ENCODE measurements around the gene SMR3B.

Gene SMR3B

GRCh38 chr4:70371987-70372386, 10.9 kb upstream of the SMR3B start:
- Histone ChIP-seq H3K4me3 (ENCODE audit: low read depth, low read length) (no peak overlapping the region), H3K27me3 (ENCODE audit: control insufficient read depth, insufficient read depth, low read length) (no peaks in the 10 kb centered on the region), H3K27ac (no peak overlapping the region), H3K4me2 (ENCODE audit: low read length) (no peak overlapping the region), H3K36me3 (ENCODE audit: control insufficient read depth, insufficient read depth, low read length) (no peaks in the 10 kb centered on the region), H2AFZ (no peak overlapping the region), H3K4me1 (no peaks in the 10 kb centered on the region), H3K79me2 (no peaks in the 10 kb centered on the region), H3K9ac (no peak overlapping the region), H3K9me3 (ENCODE audit: control insufficient read depth, low read length) (no peaks in the 10 kb centered on the region)
- TF ChIP-seq, protein P1, sequence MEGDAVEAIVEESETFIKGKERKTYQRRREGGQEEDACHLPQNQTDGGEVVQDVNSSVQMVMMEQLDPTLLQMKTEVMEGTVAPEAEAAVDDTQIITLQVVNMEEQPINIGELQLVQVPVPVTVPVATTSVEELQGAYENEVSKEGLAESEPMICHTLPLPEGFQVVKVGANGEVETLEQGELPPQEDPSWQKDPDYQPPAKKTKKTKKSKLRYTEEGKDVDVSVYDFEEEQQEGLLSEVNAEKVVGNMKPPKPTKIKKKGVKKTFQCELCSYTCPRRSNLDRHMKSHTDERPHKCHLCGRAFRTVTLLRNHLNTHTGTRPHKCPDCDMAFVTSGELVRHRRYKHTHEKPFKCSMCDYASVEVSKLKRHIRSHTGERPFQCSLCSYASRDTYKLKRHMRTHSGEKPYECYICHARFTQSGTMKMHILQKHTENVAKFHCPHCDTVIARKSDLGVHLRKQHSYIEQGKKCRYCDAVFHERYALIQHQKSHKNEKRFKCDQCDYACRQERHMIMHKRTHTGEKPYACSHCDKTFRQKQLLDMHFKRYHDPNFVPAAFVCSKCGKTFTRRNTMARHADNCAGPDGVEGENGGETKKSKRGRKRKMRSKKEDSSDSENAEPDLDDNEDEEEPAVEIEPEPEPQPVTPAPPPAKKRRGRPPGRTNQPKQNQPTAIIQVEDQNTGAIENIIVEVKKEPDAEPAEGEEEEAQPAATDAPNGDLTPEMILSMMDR (IDR thresholded peaks at IDR 0.05) = no peak

GRCh38 chr4:70372760-70373159, 10.2 kb upstream of the SMR3B start:
- TF ChIP-seq, protein P1 (IDR thresholded peaks at IDR 0.05) = no peak
- Histone ChIP-seq H3K27me3 (ENCODE audit: control insufficient read depth, insufficient read depth, low read length) (no peaks in the 10 kb centered on the region), H3K9me3 (ENCODE audit: control insufficient read depth, low read length) (no peaks in the 10 kb centered on the region), H2AFZ (no peak overlapping the region), H3K79me2 (no peaks in the 10 kb centered on the region), H3K4me3 (ENCODE audit: low read depth, low read length) (no peak overlapping the region), H3K4me1 (no peaks in the 10 kb centered on the region), H3K9ac (no peak overlapping the region), H3K27ac (no peak overlapping the region), H3K36me3 (ENCODE audit: control insufficient read depth, insufficient read depth, low read length) (no peaks in the 10 kb centered on the region), H3K4me2 (ENCODE audit: low read length) (no peak overlapping the region)

- H3K4me3 ChIP-seq (ENCODE audit: low read depth, low read length) = no peak overlapping the region
- no peaks in the 10 kb centered on the region for H3K36me3 ChIP-seq (ENCODE audit: control insufficient read depth, insufficient read depth, low read length)
- TF ChIP-seq, protein P1 (IDR thresholded peaks at IDR 0.05) = no peak
- no peaks in the 10 kb centered on the region for H3K27me3 ChIP-seq (ENCODE audit: control insufficient read depth, insufficient read depth, low read length)
- H3K79me2 ChIP-seq = no peaks in the 10 kb centered on the region
- no peak overlapping the region for H3K9ac ChIP-seq
- H3K27ac ChIP-seq = no peak overlapping the region
- no peak overlapping the region for H2AFZ ChIP-seq
- no peaks in the 10 kb centered on the region for H3K9me3 ChIP-seq (ENCODE audit: control insufficient read depth, low read length)
- no peaks in the 10 kb centered on the region for H3K4me1 ChIP-seq
- H3K4me2 ChIP-seq (ENCODE audit: low read length) = no peak overlapping the region
These were observed 2.4 kb upstream of the SMR3B start for GRCh38 chr4:70380578-70380977.

- H3K9ac ChIP-seq = no peak overlapping the region
- H3K36me3 ChIP-seq (ENCODE audit: control insufficient read depth, insufficient read depth, low read length) = no peaks in the 10 kb centered on the region
- no peak overlapping the region for H3K4me3 ChIP-seq (ENCODE audit: low read depth, low read length)
- no peak overlapping the region for H3K4me2 ChIP-seq (ENCODE audit: low read length)
- H3K27ac ChIP-seq = no peak overlapping the region
- H3K4me1 ChIP-seq = no peaks in the 10 kb centered on the region
- H3K79me2 ChIP-seq = no peaks in the 10 kb centered on the region
- no peaks in the 10 kb centered on the region for H3K27me3 ChIP-seq (ENCODE audit: control insufficient read depth, insufficient read depth, low read length)
- H3K9me3 ChIP-seq (ENCODE audit: control insufficient read depth, low read length) = no peaks in the 10 kb centered on the region
- no peak overlapping the region for H2AFZ ChIP-seq
- TF ChIP-seq, protein P1 (IDR thresholded peaks at IDR 0.05) = no peak
These were observed 9.3 kb downstream of the SMR3B start for GRCh38 chr4:70392057-70392776.

DNA sequence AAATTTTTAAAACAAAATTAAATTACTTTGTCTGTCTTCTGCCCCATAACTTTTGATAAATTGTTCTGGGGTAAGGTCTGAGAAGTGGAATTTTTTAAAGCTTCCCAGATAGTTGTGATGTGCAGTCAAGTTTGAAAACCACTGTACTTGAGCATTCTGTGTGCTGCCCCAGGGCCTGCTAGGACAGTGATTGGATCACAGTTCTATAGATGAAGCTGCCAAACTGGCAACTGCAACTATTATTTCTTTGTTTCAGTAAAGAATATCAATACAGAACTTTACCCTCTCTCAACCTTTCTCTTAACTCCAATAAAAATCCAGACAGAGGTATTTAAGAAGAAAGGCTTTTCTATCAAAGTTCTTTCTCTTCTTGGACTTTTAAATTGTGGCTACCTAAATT, 14.6 kb downstream of the SMR3B start, which contains the start of gene OPRPN:
OPRPN (plus strand) TSS at position 361 of the 400 bp plus-strand sequence. CDS start 1,346 bp downstream, outside the sequence.
- H3K79me2 ChIP-seq = no peaks in the 10 kb centered on the region
- H3K9ac ChIP-seq = no peak within 1 kb of the TSS
- H3K36me3 ChIP-seq (ENCODE audit: control insufficient read depth, insufficient read depth, low read length) = no peaks in the 10 kb centered on the region
- no peak within 1 kb of the TSS for H3K27ac ChIP-seq
- no peaks in the 10 kb centered on the region for H3K4me1 ChIP-seq
- no peak within 1 kb of the TSS for H2AFZ ChIP-seq
- H3K9me3 ChIP-seq (ENCODE audit: control insufficient read depth, low read length) = no peaks in the 10 kb centered on the region
- no peak within 1 kb of the TSS for H3K4me3 ChIP-seq (ENCODE audit: low read depth, low read length)
- H3K27me3 ChIP-seq (ENCODE audit: control insufficient read depth, insufficient read depth, low read length) = no peaks in the 10 kb centered on the region
- TF ChIP-seq, protein P1 (IDR thresholded peaks at IDR 0.05) = no peak
- no peak within 1 kb of the TSS for H3K4me2 ChIP-seq (ENCODE audit: low read length)
